ENCODE data around the gene PPP1R9B. TPM values are rescaled to one million over a fixed set of nuclear protein-coding genes. Genes with fewer than 3 reads are reported as not detected.
A peak's percentile ranks its signal among the peaks of the same experiment; 100 is the strongest.

PPP1R9B gene, protein sequence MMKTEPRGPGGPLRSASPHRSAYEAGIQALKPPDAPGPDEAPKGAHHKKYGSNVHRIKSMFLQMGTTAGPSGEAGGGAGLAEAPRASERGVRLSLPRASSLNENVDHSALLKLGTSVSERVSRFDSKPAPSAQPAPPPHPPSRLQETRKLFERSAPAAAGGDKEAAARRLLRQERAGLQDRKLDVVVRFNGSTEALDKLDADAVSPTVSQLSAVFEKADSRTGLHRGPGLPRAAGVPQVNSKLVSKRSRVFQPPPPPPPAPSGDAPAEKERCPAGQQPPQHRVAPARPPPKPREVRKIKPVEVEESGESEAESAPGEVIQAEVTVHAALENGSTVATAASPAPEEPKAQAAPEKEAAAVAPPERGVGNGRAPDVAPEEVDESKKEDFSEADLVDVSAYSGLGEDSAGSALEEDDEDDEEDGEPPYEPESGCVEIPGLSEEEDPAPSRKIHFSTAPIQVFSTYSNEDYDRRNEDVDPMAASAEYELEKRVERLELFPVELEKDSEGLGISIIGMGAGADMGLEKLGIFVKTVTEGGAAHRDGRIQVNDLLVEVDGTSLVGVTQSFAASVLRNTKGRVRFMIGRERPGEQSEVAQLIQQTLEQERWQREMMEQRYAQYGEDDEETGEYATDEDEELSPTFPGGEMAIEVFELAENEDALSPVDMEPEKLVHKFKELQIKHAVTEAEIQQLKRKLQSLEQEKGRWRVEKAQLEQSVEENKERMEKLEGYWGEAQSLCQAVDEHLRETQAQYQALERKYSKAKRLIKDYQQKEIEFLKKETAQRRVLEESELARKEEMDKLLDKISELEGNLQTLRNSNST
- total RNA-seq, result 35.2 and 45.8 TPM in 2 replicates

DNA sequence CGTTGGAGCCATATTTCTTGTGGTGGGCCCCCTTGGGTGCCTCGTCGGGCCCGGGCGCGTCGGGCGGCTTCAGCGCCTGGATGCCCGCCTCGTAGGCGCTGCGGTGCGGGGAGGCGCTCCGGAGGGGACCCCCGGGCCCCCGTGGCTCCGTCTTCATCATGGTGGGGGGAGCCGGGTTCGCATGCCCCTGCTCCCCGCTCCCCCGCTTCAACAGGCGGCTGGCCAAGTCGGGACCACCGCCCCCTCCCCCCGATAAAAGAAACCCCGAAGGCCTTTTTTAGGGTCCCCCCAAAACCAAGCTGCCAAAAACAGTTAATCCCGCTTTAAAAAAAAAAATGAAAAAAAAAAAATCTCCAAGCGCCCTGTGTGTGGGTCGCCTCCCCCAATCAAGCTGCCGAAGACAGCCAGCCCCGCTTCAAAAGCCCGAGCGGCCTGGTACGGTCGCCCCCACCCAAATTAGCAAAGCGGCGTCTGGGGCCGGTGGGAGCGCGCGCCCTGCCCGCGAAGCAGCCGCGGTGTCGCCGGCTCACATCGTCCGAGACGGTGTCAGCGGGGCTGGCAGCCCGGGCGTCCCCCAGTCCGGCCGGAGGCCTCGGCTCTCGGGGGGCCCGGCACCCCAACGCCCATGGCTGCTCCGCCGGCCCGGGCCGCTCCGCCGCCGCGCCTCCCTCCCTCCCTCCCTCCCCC is at the start of gene PPP1R9B:
TSS of gene PPP1R9B (minus strand) at position 324 of the 687 bp plus-strand sequence. CDS start at position 160, 164 bp downstream.
- DNase-seq, result no peak

DNA sequence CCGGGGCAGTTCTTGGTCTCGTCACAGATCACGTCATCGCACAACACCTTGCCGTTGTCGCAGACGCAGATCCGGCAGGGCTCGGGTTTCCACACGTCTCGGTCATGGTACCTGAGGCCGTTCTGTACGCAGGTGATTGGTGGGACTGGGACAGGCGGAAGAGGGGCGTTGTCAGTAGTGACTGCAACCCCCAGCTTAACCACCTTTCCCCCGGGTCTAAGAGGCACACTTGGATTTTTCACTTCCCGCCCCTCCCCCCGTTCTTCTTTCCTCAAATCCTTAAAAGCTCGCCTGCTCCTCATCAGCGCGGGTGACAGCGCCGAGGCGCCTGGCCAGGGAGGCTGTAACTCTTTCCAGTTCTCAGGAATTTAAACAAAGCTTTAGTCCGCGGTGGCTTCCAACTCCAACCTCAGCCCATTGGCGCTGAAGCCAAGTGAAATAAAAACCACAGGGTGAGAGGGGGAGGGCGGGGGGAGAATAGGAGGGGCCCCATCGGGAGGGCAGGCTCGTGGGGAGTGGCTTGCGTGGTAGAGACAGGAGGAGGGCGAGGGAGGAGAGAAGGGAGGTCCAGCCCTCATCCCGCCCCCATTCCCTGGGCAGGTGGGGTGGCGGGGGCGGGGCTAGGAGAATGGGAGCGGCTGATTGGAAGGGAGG is 49.5 kb upstream of the PPP1R9B start:
- peak; percentile 44 for DNase-seq

DNA sequence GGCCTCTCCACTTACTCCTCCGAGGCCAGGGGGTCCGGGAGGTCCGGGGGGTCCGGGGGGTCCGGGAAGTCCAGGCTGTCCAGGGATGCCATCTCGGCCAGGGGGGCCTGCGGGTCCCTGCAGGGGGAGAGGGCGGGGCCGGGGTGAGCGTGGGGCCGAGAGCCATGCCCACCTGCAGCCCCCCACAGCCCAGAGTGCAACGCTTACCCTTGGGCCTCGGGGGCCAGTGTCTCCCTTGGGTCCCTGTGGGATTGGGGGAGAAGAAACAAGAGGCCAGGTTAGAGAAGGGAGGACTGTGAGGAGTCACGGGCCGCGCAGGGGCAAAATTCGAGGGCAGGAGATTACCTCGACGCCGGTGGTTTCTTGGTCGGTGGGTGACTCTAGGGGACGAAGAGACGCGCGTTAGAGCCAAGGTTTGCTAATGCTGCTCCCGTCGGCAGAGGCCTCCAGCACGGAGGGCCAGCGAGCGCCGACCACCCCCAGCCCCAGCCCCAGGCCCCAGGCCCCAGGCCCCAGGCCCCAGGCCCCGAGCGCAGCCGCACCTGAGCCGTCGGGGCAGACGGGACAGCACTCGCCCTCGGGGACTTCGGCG is 48.8 kb upstream of the PPP1R9B start:
- no peak for DNase-seq

DNA sequence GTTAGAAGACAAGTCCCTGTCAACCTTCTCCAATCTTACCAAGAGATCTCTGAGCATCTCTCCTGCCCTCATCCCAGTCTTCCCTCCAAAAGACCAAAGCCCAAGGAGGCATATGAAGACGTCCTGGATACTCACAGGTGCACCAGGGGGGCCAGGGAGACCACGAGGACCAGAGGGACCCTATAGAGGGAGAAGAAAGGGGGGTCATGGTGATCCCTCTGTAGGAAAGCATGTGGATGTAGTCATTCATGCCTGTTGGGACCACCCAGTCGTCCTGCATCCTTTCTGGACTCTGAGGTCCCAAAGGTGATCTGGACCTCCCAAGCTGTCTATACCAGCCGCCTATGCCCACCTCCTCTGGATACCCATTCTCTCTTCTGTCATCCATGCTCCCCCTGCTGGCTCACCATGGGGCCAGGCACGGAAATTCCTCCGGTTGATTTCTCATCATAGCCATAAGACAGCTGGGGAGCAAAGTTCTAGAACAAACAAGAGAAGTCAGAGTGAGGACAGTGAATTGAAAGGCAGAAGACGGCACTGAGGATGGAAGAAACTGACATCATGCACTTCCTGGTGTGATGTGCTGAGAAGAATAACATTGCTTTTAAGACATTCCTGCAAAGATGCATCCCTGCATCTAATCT is 47.7 kb upstream of the PPP1R9B start:
- peak; percentile 81 for DNase-seq

DNA sequence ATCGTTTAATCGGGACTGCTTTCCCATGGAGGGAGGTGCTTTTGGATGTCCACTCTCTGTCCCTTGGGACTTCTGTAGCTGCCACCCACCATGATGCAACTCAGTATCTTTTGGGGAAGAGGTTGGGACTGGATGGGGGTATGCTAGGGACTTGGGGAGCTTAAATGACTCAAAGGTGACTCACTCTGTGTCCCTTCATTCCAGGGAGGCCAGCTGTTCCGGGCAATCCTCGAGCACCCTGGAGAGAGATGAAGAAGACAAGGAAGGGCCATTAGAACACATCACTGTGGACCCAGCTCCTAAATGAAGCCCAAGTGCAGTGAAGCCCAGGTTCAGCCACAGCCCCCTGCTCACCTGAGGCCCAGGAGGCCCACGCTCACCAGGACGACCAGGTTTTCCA is 46.3 kb upstream of the PPP1R9B start:
- no peak for DNase-seq

DNA sequence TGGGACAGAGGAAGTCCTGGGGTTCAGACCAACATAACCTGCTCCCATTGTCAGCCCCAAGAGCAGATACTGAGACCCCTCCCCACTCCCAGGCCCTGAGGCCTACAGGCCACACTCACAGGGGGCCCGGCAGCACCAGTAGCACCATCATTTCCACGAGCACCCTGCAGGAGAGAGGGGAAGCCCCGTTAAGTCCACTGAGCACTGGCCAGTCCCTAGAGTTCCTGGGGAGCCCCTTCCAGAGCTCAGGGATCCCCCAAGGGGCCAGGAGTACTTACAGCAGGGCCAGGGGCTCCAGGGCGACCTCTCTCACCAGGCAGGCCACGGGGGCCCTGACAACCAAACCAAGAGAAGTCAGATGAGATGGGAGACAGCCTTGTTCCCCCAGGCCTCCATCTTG is 45.6 kb upstream of the PPP1R9B start:
- no peak for DNase-seq

DNA sequence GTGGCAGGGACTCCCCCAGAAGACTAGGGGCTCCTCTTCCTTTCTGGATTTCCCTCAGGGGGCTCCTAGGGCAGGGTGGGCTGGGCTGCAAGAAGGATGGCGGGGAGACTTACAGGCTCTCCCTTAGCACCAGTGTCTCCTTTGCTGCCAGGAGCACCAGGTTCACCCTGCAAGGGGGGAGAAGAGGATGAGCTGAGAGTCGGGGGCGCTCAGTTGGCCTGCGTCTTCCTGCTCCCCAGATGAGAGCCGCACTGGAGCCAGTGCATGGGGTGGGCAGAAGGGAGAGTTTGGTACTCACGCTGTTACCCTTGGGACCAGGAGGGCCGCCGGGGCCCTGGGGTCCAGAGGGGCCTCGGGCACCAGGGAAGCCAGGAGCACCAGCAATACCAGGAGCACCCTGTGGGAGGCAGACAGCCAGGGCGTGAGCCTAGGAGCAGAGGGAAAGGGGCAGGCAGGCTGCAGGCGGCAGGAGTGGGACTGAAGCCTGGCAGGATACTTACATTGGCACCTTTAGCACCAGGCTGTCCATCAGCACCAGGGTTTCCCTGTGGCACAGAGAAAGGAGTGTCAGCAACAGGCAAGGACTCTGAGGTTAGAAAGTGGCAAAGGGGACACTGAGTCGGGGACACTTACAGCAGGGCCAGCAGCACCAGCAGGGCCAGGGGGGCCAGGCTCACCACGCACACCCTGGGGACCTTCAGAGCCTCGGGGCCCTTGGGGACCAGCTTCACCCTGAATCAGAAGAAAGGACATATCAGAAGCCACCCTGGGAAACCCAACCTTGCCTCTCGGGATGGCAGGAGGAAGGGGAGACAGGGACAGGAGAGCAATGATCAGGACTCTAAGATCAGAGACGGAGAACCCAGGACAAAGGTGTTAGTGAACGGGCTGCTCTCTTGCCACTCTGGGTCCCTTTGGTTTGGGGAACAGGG is 44.7 kb upstream of the PPP1R9B start:
- no peak for DNase-seq

DNA sequence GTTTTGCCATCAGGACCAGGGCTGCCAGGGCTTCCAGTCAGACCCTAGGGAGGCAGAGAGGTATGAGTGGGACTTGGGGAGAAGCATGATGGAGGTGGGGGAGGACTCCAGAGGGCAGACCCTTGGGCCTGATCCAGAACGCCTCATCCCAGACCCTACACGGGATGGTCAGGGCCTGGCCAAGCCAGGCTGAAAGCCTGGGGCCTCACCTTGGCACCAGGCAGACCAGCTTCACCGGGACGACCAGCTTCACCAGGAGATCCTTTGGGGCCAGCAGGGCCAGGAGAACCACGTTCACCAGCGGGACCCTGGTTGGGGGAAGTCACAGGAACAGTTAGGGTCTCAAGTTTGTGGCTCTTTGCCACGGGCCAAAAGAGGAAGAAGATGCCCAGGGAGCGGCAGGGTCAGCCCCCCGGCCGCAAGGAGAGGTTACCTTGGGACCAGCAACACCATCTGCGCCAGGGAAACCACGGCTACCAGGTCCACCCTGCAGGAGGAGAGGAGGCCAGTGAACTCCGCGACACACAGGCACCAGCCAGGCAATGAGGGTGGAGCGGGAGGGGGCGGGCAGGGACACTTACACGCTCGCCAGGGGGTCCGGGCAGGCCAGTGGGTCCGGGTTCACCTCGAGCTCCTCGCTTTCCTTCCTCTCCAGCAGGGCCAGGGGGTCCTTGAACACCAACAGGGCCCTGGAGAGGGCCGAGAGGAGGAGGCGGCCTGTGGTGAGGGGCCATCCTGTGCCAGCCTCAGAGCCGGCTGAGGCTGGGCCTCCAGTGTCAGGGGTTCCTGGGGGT is 43.9 kb upstream of the PPP1R9B start:
- no peak for DNase-seq

DNA sequence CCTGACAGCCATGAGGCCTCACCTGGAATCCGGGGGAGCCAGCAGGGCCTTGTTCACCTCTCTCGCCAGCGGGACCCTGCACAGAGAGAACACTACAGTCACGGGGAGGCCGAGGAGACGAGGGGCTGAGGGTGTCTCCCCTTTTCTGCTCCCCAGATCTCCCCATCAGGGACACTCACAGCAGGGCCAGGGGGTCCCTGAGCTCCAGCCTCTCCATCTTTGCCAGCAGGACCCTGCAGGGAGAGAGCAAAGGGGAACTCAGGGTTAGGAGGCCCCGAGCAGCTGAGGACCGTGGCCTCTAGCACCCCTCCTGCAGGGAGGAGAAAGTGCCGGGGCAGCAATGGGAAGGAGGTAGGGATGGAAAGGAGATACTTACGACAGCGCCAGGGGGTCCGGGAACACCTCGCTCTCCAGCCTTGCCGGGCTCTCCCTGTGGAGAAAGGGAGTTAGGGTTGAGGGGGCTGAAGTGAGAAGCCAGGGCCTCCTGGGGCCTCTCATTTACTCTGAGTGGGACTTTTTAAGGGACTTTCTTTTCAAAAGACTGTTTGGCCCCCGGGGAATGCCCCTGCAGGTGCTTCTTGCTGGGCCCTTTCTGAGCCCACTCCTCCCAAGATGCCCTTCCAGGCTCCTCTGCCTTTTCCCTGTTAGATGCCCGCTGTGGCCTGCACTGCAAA is 42.3 kb upstream of the PPP1R9B start:
- DNase-seq, result no peak

DNA sequence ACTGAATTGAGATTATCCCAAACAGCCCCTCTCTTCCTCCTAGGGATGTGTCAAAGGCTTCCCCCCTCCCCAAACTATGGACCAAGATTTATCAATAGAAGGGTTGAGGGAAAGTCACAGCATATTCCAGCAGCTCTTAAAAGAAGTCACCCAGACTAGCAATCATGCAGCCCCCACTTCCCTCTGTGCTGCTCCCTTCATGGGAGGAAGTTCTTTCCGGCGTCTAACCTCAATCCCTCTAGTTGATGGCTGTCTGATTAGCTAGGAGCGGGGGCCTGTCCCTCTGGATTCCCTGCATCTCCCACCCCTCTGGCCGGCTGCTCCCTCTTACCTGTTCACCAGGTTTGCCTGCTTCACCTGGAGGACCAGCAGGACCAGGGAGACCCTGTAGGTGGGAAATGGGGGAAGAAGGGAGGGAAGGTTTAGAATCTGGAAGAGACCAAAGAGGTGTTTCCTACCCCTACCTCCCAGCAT is 41.7 kb upstream of the PPP1R9B start:
- no peak for DNase-seq

DNA sequence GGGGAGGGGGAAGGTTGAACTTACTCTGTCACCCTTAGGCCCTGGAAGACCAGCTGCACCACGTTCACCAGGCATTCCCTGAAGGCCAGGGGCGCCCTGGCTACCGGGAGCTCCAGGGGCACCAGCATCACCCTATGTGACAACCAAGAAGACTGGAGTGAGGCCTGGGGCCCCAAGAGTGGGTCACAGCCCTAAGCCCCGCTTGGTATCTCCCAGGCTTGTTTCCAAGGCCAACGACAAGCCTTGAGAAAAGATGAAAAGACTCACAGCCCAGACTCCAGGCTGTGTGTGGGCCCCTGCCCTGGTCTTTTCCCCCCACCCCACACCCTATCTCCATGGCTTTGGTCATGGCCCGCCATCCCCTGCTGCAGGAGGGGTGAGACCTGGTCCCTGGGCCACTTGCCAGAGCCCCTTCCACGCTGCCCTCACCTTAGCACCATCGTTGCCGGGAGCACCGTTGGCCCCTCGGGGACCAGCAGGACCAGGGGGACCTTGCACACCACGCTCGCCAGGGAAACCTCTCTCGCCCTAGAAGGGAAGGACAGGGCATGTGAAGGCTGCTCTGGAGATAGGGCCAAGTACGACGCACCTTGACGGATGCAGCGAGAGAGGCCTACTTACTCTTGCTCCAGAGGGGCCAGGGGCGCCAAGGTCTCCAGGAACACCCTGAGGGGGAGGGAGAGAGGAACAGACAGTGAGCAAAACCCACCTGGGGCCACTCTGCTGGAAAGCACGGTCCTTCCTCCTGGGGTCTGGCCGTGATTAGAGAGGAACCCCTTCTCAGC is 41.1 kb upstream of the PPP1R9B start:
- DNase-seq, result no peak

DNA sequence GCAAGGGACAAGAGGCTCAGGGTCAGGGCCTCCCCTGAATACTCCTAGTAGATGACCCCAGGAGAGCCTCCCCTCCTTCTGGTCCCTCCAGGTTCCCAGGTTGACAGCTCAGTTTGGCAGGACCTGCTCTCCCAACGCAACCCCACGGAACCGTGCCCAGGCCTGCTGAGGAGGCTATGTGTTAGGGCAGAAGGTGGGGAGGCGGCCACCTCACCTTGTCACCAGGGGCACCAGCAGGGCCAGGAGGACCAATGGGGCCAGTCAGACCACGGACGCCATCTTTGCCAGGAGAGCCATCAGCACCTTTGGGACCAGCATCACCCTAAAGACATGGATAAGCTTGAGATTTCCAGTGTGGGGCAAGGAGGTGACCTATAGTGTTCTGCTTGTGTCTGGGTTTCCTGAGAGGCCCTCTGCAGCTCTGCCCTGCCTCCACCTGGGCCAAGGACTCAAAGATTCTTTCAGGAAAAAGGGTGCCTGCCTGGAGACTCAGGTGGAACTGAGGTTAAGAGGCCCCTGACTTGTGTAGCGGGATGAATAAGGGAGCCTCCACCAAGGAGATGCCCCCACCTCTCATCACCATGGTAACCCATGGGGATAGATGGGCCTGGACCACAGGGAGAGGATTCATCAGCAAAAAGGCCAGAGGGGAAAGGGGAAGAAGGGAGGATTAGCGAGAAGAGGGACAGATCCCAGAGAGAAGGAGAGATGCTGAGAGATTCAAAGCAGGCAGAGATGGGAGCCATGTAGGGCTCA is 40.3 kb upstream of the PPP1R9B start:
- DNase-seq, result no peak

DNA sequence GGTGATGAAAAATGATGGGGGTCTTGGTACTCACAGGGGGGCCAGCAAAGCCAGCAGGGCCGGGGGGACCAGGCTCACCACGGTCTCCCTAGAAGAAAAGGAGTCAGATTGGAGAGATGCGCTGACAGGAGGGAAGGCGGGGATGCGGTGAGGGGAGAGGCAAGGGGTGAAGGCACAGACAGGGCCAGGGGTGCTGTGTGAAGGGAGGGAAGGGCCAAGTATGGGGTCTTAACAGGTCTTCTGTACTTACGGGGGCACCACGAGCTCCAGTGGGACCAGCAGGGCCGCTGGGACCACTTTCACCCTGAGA is 39.8 kb upstream of the PPP1R9B start:
- no peak for DNase-seq

DNA sequence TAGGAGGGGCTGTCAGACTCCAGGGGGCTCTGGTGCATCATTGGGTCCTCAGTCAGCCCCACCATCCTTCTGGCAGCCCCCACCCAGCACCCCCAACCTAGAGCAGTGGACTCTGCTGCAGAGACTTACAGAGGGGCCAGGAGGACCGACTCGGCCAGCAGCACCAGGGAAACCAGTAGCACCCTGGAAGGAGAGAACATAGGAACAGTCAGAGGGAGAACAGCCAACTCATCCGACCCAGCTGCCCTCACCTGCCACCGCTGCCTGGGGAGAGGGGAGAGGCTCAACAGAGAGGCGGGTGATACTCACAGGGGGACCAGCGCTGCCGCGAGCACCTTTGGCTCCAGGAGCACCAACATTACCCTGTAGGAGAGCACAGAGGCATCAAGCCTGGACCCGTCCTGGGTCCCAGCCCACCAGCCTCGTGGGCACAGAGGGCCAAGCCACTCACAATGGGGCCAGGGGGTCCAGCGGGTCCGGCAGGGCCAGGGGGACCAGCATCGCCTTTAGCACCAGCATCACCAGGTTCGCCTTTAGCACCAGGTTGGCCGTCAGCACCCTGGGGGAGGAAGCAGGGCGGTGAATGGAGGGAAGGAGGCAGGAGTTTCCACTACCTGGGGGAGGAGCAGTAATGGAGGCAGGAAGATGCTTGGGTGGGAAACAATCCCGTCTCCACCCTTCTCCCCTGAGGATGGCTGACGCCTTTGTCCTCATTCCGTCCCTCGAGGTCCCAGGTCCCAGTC is 39.2 kb upstream of the PPP1R9B start:
- no peak for DNase-seq

DNA sequence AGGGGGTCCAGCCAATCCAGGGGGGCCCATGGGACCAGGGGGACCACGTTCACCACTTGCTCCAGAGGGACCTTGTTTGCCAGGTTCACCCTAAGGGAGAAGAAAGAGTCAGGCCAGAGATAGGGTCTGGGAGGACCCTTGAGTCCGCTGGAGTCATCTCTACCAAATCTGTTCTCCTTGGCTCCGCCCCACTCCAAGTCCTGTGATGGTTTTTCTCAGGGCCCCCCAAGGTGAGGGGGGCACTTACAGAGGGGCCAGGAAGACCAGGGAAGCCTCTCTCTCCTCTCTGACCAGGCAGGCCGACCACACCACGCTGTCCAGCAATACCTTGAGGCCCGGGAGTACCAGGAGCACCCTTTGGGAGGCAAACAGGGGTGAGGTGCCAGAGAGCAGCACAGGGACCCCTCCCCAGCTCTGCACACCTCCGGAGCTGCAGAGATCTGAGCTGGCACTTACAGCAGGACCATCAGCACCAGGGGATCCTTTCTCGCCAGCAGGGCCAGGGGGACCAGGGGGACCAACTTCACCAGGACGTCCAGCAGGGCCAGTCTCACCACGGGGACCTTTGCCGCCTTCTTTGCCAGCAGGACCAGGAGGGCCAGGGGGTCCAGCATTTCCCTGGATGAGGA is 38.6 kb upstream of the PPP1R9B start:
- no peak for DNase-seq

DNA sequence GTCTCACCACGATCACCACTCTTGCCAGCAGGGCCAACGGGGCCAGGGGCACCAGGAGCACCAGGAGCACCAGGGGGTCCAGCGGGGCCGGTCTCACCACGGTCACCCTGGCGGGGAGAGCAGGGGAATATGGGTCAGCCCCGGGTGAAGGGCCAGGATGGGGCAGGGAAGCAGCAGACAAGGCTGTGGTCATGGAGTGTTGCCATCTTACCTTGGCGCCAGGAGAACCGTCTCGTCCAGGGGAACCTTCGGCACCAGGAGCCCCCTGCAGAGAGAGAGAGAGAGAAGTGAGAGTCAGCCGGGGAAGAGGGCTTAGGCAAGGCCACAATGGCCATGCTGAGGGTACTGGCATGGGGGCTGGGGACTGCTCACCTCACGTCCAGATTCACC is 38.0 kb upstream of the PPP1R9B start:
- DNase-seq, result no peak

Data from dermis blood vessel endothelial cell (primary cell).